ENCODE measurements around the gene ZNF865.

GRCh38 chr19:55658846-55659459 is 53.5 kb downstream of the ZNF865 start:
- TF ChIP-seq YY1 (IDR thresholded peaks at IDR 0.05; ENCODE audit: insufficient read depth, insufficient read length) = no peak
- TF ChIP-seq SUZ12 (IDR thresholded peaks at IDR 0.05; ENCODE audit: extremely low read depth, insufficient read depth, insufficient read length) = no peak
- TF ChIP-seq ZNF274 (IDR thresholded peaks at IDR 0.05; ENCODE audit: low read depth, low read length) = no peak

Measured in NT2/D1 (cell line).